Lower leg skin (tissue), 3 donors: Measurements from ENCODE around the gene GPC1.

Experiments
- POLR2A ChIP-seq, 2 donors: fragments of 450-650 bp; IDR thresholded peaks; one replicate each; pipeline ENCODE4 v1.6.1; 2016 to 2017; ENCODE audit warnings: antibody characterized with exemption in 2 of 2, mild to moderate bottlenecking in 1 of 2, moderate library complexity in 1 of 2
- TF ChIP-seq, protein P1 (sequence below), 3 donors: fragments of 450-650 bp; IDR thresholded peaks; one replicate each; pipeline ENCODE4 v1.5.1; 2016; ENCODE audit warnings: antibody characterized with exemption in 3 of 3, mild to moderate bottlenecking in 3 of 3, moderate library complexity in 2 of 3

DNA sequence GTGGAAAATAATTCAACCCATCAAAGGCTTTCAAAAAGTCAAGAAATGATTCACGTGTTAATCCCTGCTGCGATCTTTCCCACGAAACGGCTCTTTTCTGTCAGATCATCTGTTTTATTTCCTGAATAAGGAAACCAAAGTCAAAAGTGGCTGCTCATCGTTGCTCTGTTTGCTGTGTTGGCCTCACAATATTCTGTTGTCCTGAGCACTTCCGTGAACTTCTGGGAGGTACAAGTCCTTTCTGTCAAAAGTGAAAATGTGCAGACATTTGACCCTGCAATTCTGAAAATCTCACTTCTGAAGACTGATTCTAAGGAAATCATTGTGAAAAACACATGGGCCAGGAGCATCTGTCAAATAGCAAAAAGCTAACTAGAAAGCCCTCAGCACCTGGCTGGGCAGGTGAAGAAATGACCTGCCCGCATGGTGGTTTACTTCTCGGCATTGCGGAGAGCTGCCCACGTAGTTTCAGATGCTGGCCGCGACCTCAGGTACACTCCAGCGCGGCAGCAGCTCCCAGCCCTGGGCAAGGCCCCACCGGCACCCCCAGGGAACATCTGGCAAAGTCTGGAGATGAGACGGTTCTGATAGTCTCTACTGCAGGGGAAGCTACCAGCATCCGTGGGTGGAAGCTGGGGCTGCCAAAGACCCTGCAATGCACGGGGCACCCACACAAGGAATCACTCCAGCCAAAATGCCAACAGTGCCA is 31.9 kb upstream of the GPC1 start:
- TF ChIP-seq POLR2A (IDR thresholded peaks at IDR 0.05) = no peak
- TF ChIP-seq, protein P1, sequence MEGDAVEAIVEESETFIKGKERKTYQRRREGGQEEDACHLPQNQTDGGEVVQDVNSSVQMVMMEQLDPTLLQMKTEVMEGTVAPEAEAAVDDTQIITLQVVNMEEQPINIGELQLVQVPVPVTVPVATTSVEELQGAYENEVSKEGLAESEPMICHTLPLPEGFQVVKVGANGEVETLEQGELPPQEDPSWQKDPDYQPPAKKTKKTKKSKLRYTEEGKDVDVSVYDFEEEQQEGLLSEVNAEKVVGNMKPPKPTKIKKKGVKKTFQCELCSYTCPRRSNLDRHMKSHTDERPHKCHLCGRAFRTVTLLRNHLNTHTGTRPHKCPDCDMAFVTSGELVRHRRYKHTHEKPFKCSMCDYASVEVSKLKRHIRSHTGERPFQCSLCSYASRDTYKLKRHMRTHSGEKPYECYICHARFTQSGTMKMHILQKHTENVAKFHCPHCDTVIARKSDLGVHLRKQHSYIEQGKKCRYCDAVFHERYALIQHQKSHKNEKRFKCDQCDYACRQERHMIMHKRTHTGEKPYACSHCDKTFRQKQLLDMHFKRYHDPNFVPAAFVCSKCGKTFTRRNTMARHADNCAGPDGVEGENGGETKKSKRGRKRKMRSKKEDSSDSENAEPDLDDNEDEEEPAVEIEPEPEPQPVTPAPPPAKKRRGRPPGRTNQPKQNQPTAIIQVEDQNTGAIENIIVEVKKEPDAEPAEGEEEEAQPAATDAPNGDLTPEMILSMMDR (IDR thresholded peaks at IDR 0.05) = no peak
